A673 (cell line): ENCODE measurements around the gene TAP2. TPM values are rescaled to one million over a fixed set of nuclear protein-coding genes. Genes with fewer than 3 reads are reported as not detected.
A peak's percentile ranks its signal among the peaks of the same experiment; 100 is the strongest.

Experiments used
- BruUV-seq: library from RNA; stranded (reverse); fragments of 400-500 nt; replicated peaks from 2 replicates; lab custom pipeline; 2021; lab: Mats Ljungman, UMichigan
- CTCF ChIA-PET: fragments of 300-600 bp; sonication (Branson Sonifier 250); formaldehyde crosslinking; loops from one replicate; lab custom pipeline; 2022; ENCODE audit warnings: antibody characterized with exemption; lab: Charles Lee
- POLR2A ChIA-PET: fragments of 300-600 bp; sonication (Branson Sonifier 250); formaldehyde crosslinking; loops from one replicate; lab custom pipeline; 2022; ENCODE audit warnings: antibody characterized with exemption; ENCODE audit not compliant: low non-redundant PET; lab: Charles Lee
- DNase-seq: peaks from one replicate; pipeline ENCODE4 v3.0.0-alpha.2; 2015; ENCODE audit warnings: low spot score
- H3K27ac ChIP-seq: fragments of 200-600 bp; sonication (generic); 2 replicates; pipeline ENCODE4 v1.5.1; 2016; ENCODE audit warnings: mixed run types, low read depth, mild to moderate bottlenecking, mixed read lengths, antibody characterized with exemption, low read length; ENCODE audit not compliant: poor library complexity, severe bottlenecking
- H3K27me3 ChIP-seq: fragments of 200-600 bp; sonication (generic); replicated peaks from 2 replicates; pipeline ENCODE4 v1.6.1; 2017; ENCODE audit warnings: mixed run types, low read depth, mild to moderate bottlenecking, mixed read lengths, antibody characterized with exemption, low read length; ENCODE audit not compliant: insufficient read depth, poor library complexity
- H3K36me3 ChIP-seq: fragments of 200-600 bp; sonication (generic); 2 replicates; pipeline ENCODE4 v1.6.1; 2016; ENCODE audit warnings: mixed run types, mild to moderate bottlenecking, mixed read lengths, antibody characterized with exemption, low read length; ENCODE audit not compliant: insufficient read depth, poor library complexity, severe bottlenecking
- H3K4me1 ChIP-seq: fragments of 200-600 bp; sonication (generic); 2 replicates; pipeline ENCODE4 v1.6.1; 2017; ENCODE audit warnings: mixed run types, mild to moderate bottlenecking, mixed read lengths, antibody characterized with exemption, low read length; ENCODE audit not compliant: insufficient read depth, poor library complexity, severe bottlenecking
- H3K4me3 ChIP-seq: fragments of 200-600 bp; sonication (generic); 2 replicates; pipeline ENCODE4 v1.5.1; 2016; ENCODE audit warnings: low read depth, mixed run types, mild to moderate bottlenecking, mixed read lengths, low read length; ENCODE audit not compliant: poor library complexity, severe bottlenecking
- H3K9me3 ChIP-seq: fragments of 200-600 bp; sonication (generic); 2 replicates; pipeline ENCODE4 v1.6.1; 2016; ENCODE audit warnings: mixed run types, low read depth, mild to moderate bottlenecking, mixed read lengths, antibody characterized with exemption, low read length; ENCODE audit not compliant: poor library complexity, severe bottlenecking
- CTCF ChIP-seq: fragments of 300-800, 200-600 bp; sonication (generic); conservative IDR thresholded peaks from 2 replicates; pipeline ENCODE4 v1.5.1; 2017; ENCODE audit warnings: low read depth, mild to moderate bottlenecking, antibody characterized with exemption, low read length, moderate library complexity, mixed read lengths
- EZH2 ChIP-seq: fragments of 200-600 bp; sonication (generic); IDR thresholded peaks from 2 replicates; pipeline ENCODE4 v1.6.1; 2017; ENCODE audit warnings: borderline replicate concordance, low read depth, mild to moderate bottlenecking, mixed read lengths, antibody characterized with exemption, low read length; ENCODE audit not compliant: poor library complexity, severe bottlenecking
- intact Hi-C: fragments of 100-400 bp; cut with micrococcal nuclease; formaldehyde crosslinking; loops from one replicate; pipeline ENCODE4 v1.10.0; 2022; ENCODE audit not compliant: unreplicated experiment
- total RNA-seq: library from RNA; stranded (reverse); gene quantifications from 2 replicates; pipeline ENCODE4 v1.2.3, GENCODE V29; 2021

The TAP2 gene
- total RNA-seq, 1 experiment from 2014 or later, result 46.5 TPM

GRCh38 chr6:32852018-32852843 is 13.7 kb upstream of the TAP2 start:
- Histone ChIP-seq H3K27ac (no peak overlapping the region), H3K4me1 (no peaks in the 10 kb centered on the region), H3K27me3 (peaks cover 27% of the 10 kb centered on the region), H3K4me3 (peak overlapping the region; percentile 93), H3K36me3 (no peaks in the 10 kb centered on the region), H3K9me3 (no peaks in the 10 kb centered on the region)
- BruUV-seq, result TSS peak; percentile 52
- no peak for DNase-seq
- ChIA-PET POLR2A (no interaction called here), CTCF (interaction anchor here (2.6 kb wide), 1 partner anchor 13 kb away, joined by 56 read pairs; the partner anchor contains the start of gene TAP2)
- TF ChIP-seq EZH2 (no peak), CTCF (no peak)
- intact Hi-C loops, result no loop called here

- H3K27ac ChIP-seq, result no peak overlapping the region
- TF ChIP-seq CTCF (no peak), EZH2 (no peak)
- no peaks in the 10 kb centered on the region for H3K36me3 ChIP-seq
- no peaks in the 10 kb centered on the region for H3K9me3 ChIP-seq
- no peaks in the 10 kb centered on the region for H3K4me1 ChIP-seq
- intact Hi-C loops, result no loop called here
- BruUV-seq, result no TSS peak
- ChIA-PET POLR2A (no interaction called here), CTCF (no interaction called here)
- peaks cover 24% of the 10 kb centered on the region for H3K27me3 ChIP-seq
- no peak overlapping the region for H3K4me3 ChIP-seq
- no peak for DNase-seq
Observed at GRCh38 chr6:32851025-32851424, 12.5 kb upstream of the TAP2 start.

GRCh38 chr6:32849126-32849525 is 10.6 kb upstream of the TAP2 start:
- H3K4me3 ChIP-seq, result no peak overlapping the region
- BruUV-seq, result no TSS peak
- CTCF ChIA-PET, result no interaction called here
- no peak for TF ChIP-seq CTCF
- TF ChIP-seq EZH2, result no peak
- no peak for DNase-seq
- H3K4me1 ChIP-seq, result no peaks in the 10 kb centered on the region
- H3K27ac ChIP-seq, result no peak overlapping the region
- H3K27me3 ChIP-seq, result peaks cover 19% of the 10 kb centered on the region
- POLR2A ChIA-PET, result no interaction called here
- H3K36me3 ChIP-seq, result no peaks in the 10 kb centered on the region
- no peaks in the 10 kb centered on the region for H3K9me3 ChIP-seq
- intact Hi-C loops, result no loop called here
